Upper lobe of left lung (tissue), 4 donors: ENCODE results near the gene METTL4.

Source experiments
- POLR2A ChIP-seq, 4 donors: fragments of 450-650 bp; IDR thresholded peaks; one replicate each; pipeline ENCODE4 v1.5.1; 2016 to 2017; ENCODE audit warnings: antibody characterized with exemption in 4 of 4, mild to moderate bottlenecking in 2 of 4
- TF ChIP-seq, protein P1 (sequence below), 6 experiments: fragments of 450-650 bp in 4 of 6; fragments of 200-600 bp in 2 of 6; sonication (generic) in 2 of 6; IDR thresholded peaks; one replicate each; pipeline ENCODE4 v1.5.1; 2016 to 2019; ENCODE audit warnings: antibody characterized with exemption in 6 of 6

DNA sequence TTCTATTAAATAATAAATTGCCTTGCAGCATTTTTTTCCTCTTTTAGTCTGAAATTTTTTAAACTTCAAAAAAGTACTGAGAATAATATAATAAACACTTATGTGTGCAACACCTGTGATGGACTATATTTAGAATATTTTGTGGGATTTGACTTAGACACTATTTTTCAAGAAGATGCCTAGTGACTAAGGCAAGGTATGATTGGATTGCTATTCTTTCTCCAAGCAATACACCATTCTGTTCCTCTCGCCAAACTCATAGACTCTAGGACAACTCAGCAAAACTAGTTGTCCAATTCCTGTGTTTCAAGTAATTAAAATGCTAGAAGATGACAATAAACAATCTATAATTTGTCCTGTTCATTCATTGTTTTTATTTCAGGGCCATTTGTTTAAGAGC is 75.9 kb downstream of the METTL4 start:
- no peak for TF ChIP-seq POLR2A (IDR thresholded peaks at IDR 0.05)
- TF ChIP-seq, protein P1, sequence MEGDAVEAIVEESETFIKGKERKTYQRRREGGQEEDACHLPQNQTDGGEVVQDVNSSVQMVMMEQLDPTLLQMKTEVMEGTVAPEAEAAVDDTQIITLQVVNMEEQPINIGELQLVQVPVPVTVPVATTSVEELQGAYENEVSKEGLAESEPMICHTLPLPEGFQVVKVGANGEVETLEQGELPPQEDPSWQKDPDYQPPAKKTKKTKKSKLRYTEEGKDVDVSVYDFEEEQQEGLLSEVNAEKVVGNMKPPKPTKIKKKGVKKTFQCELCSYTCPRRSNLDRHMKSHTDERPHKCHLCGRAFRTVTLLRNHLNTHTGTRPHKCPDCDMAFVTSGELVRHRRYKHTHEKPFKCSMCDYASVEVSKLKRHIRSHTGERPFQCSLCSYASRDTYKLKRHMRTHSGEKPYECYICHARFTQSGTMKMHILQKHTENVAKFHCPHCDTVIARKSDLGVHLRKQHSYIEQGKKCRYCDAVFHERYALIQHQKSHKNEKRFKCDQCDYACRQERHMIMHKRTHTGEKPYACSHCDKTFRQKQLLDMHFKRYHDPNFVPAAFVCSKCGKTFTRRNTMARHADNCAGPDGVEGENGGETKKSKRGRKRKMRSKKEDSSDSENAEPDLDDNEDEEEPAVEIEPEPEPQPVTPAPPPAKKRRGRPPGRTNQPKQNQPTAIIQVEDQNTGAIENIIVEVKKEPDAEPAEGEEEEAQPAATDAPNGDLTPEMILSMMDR (IDR thresholded peaks at IDR 0.05): no peak
